ENCODE results near the gene ECM2.

The ECM2 gene

GRCh38 chr9:92482329-92482728 is 53.5 kb downstream of the ECM2 start, which contains the start of gene ASPN:
ASPN (minus strand) TSS chr9:92482506.
- FAIRE-seq (no peak), DNase-seq (ENCODE audit: insufficient read length, low spot score) (no peak)
- no peak for TF ChIP-seq CTCF (IDR thresholded peaks at IDR 0.05; ENCODE audit: insufficient read depth, missing control alignments)

- FAIRE-seq: no peak
- no peak for DNase-seq (ENCODE audit: insufficient read length, low spot score)
- no peak for TF ChIP-seq CTCF (IDR thresholded peaks at IDR 0.05; ENCODE audit: insufficient read depth, missing control alignments)
Observed at GRCh38 chr9:92480986-92481633, 54.7 kb downstream of the ECM2 start.

GRCh38 chr9:92480291-92480771 is 55.5 kb downstream of the ECM2 start:
- no peak for DNase-seq (ENCODE audit: insufficient read length, low spot score)
- TF ChIP-seq CTCF (IDR thresholded peaks at IDR 0.05; ENCODE audit: insufficient read depth, missing control alignments): no peak
- no peak for FAIRE-seq

GRCh38 chr9:92479346-92479745 is 56.4 kb downstream of the ECM2 start:
- FAIRE-seq (no peak), DNase-seq (ENCODE audit: insufficient read length, low spot score) (no peak)
- TF ChIP-seq CTCF (IDR thresholded peaks at IDR 0.05; ENCODE audit: insufficient read depth, missing control alignments): no peak

- TF ChIP-seq CTCF (IDR thresholded peaks at IDR 0.05; ENCODE audit: insufficient read depth, missing control alignments): no peak
- FAIRE-seq: no peak
- no peak for DNase-seq (ENCODE audit: insufficient read length, low spot score)
Observed at GRCh38 chr9:92478783-92479182, 57.0 kb downstream of the ECM2 start.

GRCh38 chr9:92476962-92477361 is 58.8 kb downstream of the ECM2 start:
- TF ChIP-seq CTCF (IDR thresholded peaks at IDR 0.05; ENCODE audit: insufficient read depth, missing control alignments): no peak
- DNase-seq (ENCODE audit: insufficient read length, low spot score) (no peak), FAIRE-seq (no peak)

GRCh38 chr9:92474587-92474986 is 61.2 kb downstream of the ECM2 start:
- no peak for TF ChIP-seq CTCF (IDR thresholded peaks at IDR 0.05; ENCODE audit: insufficient read depth, missing control alignments)
- FAIRE-seq: no peak
- no peak for DNase-seq (ENCODE audit: insufficient read length, low spot score)
